WTC11 (cell line): Measurements from ENCODE around the gene OXNAD1. TPM values are rescaled to one million over a fixed set of nuclear protein-coding genes. Genes with fewer than 3 reads are reported as not detected.

Experiments
- ATAC-seq: fragments of 200-7000 bp; cut with Tn5 transposase; 2 replicates; pipeline ENCODE4 v1.10.0; 2021; ENCODE audit warnings: mild to moderate bottlenecking, moderate library complexity
- CTCF ChIA-PET: fragments of 300-600 bp; sonication (Branson Sonifier 250); formaldehyde crosslinking; loops from one replicate; lab custom pipeline; 2021; ENCODE audit warnings: antibody characterized with exemption; lab: Charles Lee
- POLR2A ChIA-PET: fragments of 350-600 bp; sonication (Branson Sonifier 250); formaldehyde crosslinking; loops from one replicate; lab custom pipeline; 2021; ENCODE audit warnings: antibody characterized with exemption; lab: Charles Lee
- DNase-seq: peaks from one replicate; pipeline ENCODE4 v3.0.0; 2021; ENCODE audit warnings: low spot score
- H3K27ac Mint-ChIP-seq: 2 replicates; pipeline ENCODE4 v1.8.0; 2021; ENCODE audit warnings: mixed read lengths
- H3K27me3 Mint-ChIP-seq: 2 replicates; pipeline ENCODE4 v1.8.0; 2021; ENCODE audit warnings: low read depth, mild to moderate bottlenecking, moderate library complexity, mixed read lengths
- H3K36me3 Mint-ChIP-seq: 2 replicates; pipeline ENCODE4 v1.8.0; 2021; ENCODE audit warnings: mixed read lengths
- H3K4me1 Mint-ChIP-seq: 2 replicates; pipeline ENCODE4 v1.8.0; 2022; ENCODE audit warnings: mixed read lengths
- H3K4me3 Mint-ChIP-seq: 2 replicates; pipeline ENCODE4 v1.8.0; 2021; ENCODE audit warnings: mild to moderate bottlenecking, moderate library complexity, mixed read lengths
- H3K9me3 Mint-ChIP-seq: 2 replicates; pipeline ENCODE4 v1.8.0; 2021; ENCODE audit warnings: mixed read lengths
- ATF2 ChIP-seq: sonication (generic); formaldehyde crosslinking; IDR thresholded peaks from 2 replicates; pipeline ENCODE4 v1.8.1; 2022; ENCODE audit warnings: low read depth, missing genetic modification reagents, borderline replicate concordance
- CBFB ChIP-seq: sonication (generic); formaldehyde crosslinking; IDR thresholded peaks from 2 replicates; pipeline ENCODE4 v1.8.1; 2022; ENCODE audit warnings: mild to moderate bottlenecking, low read depth, missing genetic modification reagents
- ELF4 ChIP-seq: sonication (generic); formaldehyde crosslinking; IDR thresholded peaks from 2 replicates; pipeline ENCODE4 v1.8.1; 2022; ENCODE audit warnings: low read depth, mild to moderate bottlenecking, moderate library complexity, missing genetic modification reagents
- GABPB1 ChIP-seq: sonication (generic); formaldehyde crosslinking; IDR thresholded peaks from 2 replicates; pipeline ENCODE4 v1.8.1; 2023; ENCODE audit warnings: mild to moderate bottlenecking, missing genetic modification reagents
- GTF2I ChIP-seq: fragments of 250-450 bp; sonication (Bioruptor Pico); conservative IDR thresholded peaks from 2 replicates; pipeline ENCODE4 v1.4.0; 2021; ENCODE audit warnings: mild to moderate bottlenecking
- IRF2 ChIP-seq: sonication (generic); formaldehyde crosslinking; IDR thresholded peaks from 2 replicates; pipeline ENCODE4 v1.8.0; 2022; ENCODE audit warnings: low read depth, missing genetic modification reagents, borderline replicate concordance
- JUN ChIP-seq: sonication (generic); formaldehyde crosslinking; IDR thresholded peaks from 2 replicates; pipeline ENCODE4 v1.8.0; 2023; ENCODE audit warnings: mild to moderate bottlenecking, missing genetic modification reagents
- NR3C1 ChIP-seq: sonication (generic); formaldehyde crosslinking; conservative IDR thresholded peaks from 2 replicates; pipeline ENCODE4 v1.8.1; 2023; ENCODE audit warnings: low read depth, mild to moderate bottlenecking, missing genetic modification reagents
- STAT6 ChIP-seq: sonication (generic); formaldehyde crosslinking; conservative IDR thresholded peaks from 2 replicates; pipeline ENCODE4 v1.8.1; 2023; ENCODE audit warnings: mild to moderate bottlenecking, low read depth, missing genetic modification reagents, moderate library complexity
- ZBTB43 ChIP-seq: sonication (generic); formaldehyde crosslinking; IDR thresholded peaks from 2 replicates; pipeline ENCODE4 v1.8.1; 2023; ENCODE audit warnings: mild to moderate bottlenecking, missing genetic modification reagents
- ZNF121 ChIP-seq: sonication (generic); formaldehyde crosslinking; IDR thresholded peaks from 2 replicates; pipeline ENCODE4 v1.8.0; 2023; ENCODE audit warnings: missing genetic modification reagents
- ZNF219 ChIP-seq: sonication (generic); formaldehyde crosslinking; IDR thresholded peaks from 2 replicates; pipeline ENCODE4 v1.8.0; 2023; ENCODE audit warnings: missing genetic modification reagents, mild to moderate bottlenecking, borderline replicate concordance
- ZNF317 ChIP-seq: sonication (generic); formaldehyde crosslinking; IDR thresholded peaks from 2 replicates; pipeline ENCODE4 v1.8.1; 2023; ENCODE audit warnings: low read depth, mild to moderate bottlenecking, moderate library complexity, missing genetic modification reagents, borderline replicate concordance
- ZNF416 ChIP-seq: fragments of 250-450 bp; sonication (Bioruptor Pico); IDR thresholded peaks from 2 replicates; pipeline ENCODE4 v1.9.0; 2021; ENCODE audit warnings: mild to moderate bottlenecking, inconsistent platforms
- ZNF423 ChIP-seq: fragments of 250-450 bp; sonication (Bioruptor Pico); IDR thresholded peaks from 2 replicates; pipeline ENCODE4 v2.1.2; 2022; ENCODE audit warnings: mild to moderate bottlenecking, moderate library complexity
- ZSCAN18 ChIP-seq: fragments of 250-450 bp; sonication (Bioruptor Pico); IDR thresholded peaks from 2 replicates; pipeline ENCODE4 v2.1.2; 2022; ENCODE audit warnings: mild to moderate bottlenecking, moderate library complexity
- total RNA-seq: library from RNA; stranded (reverse); gene quantifications from 3 replicates; pipeline ENCODE4 v1.2.3, GENCODE V29; 2021
- TF ChIP-seq, protein P1 (sequence below): sonication (generic); formaldehyde crosslinking; IDR thresholded peaks from 2 replicates; pipeline ENCODE4 v1.8.1; 2023; ENCODE audit warnings: mild to moderate bottlenecking, missing genetic modification reagents, borderline replicate concordance
- TF ChIP-seq, protein P2 (sequence below): fragments of 250-450 bp; sonication (Bioruptor Pico); IDR thresholded peaks from 2 replicates; pipeline ENCODE4 v1.8.0; 2021; ENCODE audit warnings: mild to moderate bottlenecking

OXNAD1 gene
- total RNA-seq, 1 experiment from 2014 or later = 21.7 TPM

DNA sequence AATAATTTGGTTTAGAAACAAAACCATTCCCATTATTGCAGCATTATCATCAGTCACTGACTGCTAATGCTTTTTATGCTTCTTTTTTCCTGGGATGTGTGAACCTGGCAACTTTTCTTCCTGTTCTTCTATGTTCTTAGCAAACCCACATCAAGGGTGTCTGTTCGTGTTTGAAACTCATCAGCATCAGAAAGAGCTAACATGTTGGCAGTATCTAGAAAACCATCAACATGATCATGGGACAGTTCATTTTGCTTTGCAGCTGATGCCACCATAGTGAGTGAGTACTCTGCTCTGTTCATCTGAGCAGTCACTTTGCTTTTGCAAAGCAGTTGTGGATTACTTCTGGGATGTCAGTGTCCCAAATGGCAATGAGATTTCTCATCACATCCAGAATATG, 6.1 kb upstream of the OXNAD1 start (continued):
- no peak for TF ChIP-seq ATF2
- no peak for TF ChIP-seq GABPB1 (CRISPR knock-in tag)
- TF ChIP-seq ZNF317 (CRISPR knock-in tag) = no peak
- TF ChIP-seq ELF4 (CRISPR knock-in tag) = no peak
- TF ChIP-seq ZNF121 (CRISPR knock-in tag) = no peak
- TF ChIP-seq CBFB (CRISPR knock-in tag) = no peak
- no peak for TF ChIP-seq ZSCAN18 (CRISPR knock-in tag)
- TF ChIP-seq ZNF219 = no peak

GRCh38 chr3:16260046-16260445, 5.0 kb upstream of the OXNAD1 start:
- H3K36me3 Mint-ChIP-seq = peaks cover 6% of the 10 kb centered on the region
- no peaks in the 10 kb centered on the region for H3K9me3 Mint-ChIP-seq
- peaks cover 23% of the 10 kb centered on the region for H3K4me1 Mint-ChIP-seq
- no peak for DNase-seq
- H3K4me3 Mint-ChIP-seq = no peak overlapping the region
- no peaks in the 10 kb centered on the region; the same call in 1 of the 2 replicates for H3K27me3 Mint-ChIP-seq
- CTCF ChIA-PET = no interaction called here
- POLR2A ChIA-PET = no interaction called here
- TF ChIP-seq CBFB (CRISPR knock-in tag) (no peak), JUN (CRISPR knock-in tag) (no peak)
- TF ChIP-seq, all 79 proteins: peak for 0
- no peak overlapping the region for H3K27ac Mint-ChIP-seq
- ATAC-seq = no peak

DNA sequence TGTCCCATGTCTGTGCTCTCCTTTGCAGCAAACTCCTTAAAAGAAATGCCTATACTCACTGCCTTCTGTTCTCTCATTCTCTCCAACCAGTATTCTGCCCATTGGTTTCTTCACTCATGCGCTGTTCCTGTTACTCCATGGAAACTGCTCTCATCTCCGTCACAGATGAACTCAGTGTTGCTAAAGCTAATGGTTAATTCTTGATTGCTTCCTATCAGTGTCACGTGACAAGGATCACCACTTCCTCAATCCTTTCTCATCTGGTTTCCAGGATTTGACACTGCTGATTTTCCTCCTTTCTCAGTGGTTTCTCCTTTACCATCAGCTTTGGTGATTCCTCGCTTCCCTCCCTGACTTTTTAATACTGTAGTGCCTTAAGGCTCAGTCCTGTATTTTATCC, 2.8 kb upstream of the OXNAD1 start:
- no peaks in the 10 kb centered on the region; the same call in 1 of the 2 replicates for H3K27me3 Mint-ChIP-seq
- H3K4me3 Mint-ChIP-seq = no peak overlapping the region
- H3K36me3 Mint-ChIP-seq = peaks cover 6% of the 10 kb centered on the region
- CTCF ChIA-PET = no interaction called here
- no peak overlapping the region for H3K27ac Mint-ChIP-seq
- no peak for DNase-seq
- POLR2A ChIA-PET = no interaction called here
- ATAC-seq = no peak
- peaks cover 19% of the 10 kb centered on the region for H3K4me1 Mint-ChIP-seq
- TF ChIP-seq ZNF423 = no peak
- no peaks in the 10 kb centered on the region for H3K9me3 Mint-ChIP-seq

GRCh38 chr3:16264174-16264707, 771 bp upstream of the OXNAD1 start:
- H3K36me3 Mint-ChIP-seq = peaks cover 6% of the 10 kb centered on the region
- ChIA-PET CTCF (interaction anchor here (0.8 to 2.6 kb wide), 7 partner anchors 17 to 737 kb away, joined by 3 to 9 read pairs (median 3); no protein-coding TSS in a partner anchor), POLR2A (interaction anchor here (0.6 to 1.2 kb wide), 4 partner anchors 13 to 286 kb away, joined by 3 to 4 read pairs (median 3); no protein-coding TSS in a partner anchor)
- ATAC-seq = no peak; the same call in 1 of the 2 replicates
- no peaks in the 10 kb centered on the region; the same call in 1 of the 2 replicates for H3K27me3 Mint-ChIP-seq
- H3K9me3 Mint-ChIP-seq = no peaks in the 10 kb centered on the region
- H3K27ac Mint-ChIP-seq = peak overlapping the region; percentile 98
- H3K4me1 Mint-ChIP-seq = peaks cover 19% of the 10 kb centered on the region
- peak overlapping the region; percentile 99 for H3K4me3 Mint-ChIP-seq
- DNase-seq = no peak
- TF ChIP-seq, protein P1, sequence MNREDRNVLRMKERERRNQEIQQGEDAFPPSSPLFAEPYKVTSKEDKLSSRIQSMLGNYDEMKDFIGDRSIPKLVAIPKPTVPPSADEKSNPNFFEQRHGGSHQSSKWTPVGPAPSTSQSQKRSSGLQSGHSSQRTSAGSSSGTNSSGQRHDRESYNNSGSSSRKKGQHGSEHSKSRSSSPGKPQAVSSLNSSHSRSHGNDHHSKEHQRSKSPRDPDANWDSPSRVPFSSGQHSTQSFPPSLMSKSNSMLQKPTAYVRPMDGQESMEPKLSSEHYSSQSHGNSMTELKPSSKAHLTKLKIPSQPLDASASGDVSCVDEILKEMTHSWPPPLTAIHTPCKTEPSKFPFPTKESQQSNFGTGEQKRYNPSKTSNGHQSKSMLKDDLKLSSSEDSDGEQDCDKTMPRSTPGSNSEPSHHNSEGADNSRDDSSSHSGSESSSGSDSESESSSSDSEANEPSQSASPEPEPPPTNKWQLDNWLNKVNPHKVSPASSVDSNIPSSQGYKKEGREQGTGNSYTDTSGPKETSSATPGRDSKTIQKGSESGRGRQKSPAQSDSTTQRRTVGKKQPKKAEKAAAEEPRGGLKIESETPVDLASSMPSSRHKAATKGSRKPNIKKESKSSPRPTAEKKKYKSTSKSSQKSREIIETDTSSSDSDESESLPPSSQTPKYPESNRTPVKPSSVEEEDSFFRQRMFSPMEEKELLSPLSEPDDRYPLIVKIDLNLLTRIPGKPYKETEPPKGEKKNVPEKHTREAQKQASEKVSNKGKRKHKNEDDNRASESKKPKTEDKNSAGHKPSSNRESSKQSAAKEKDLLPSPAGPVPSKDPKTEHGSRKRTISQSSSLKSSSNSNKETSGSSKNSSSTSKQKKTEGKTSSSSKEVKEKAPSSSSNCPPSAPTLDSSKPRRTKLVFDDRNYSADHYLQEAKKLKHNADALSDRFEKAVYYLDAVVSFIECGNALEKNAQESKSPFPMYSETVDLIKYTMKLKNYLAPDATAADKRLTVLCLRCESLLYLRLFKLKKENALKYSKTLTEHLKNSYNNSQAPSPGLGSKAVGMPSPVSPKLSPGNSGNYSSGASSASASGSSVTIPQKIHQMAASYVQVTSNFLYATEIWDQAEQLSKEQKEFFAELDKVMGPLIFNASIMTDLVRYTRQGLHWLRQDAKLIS (CRISPR knock-in tag) = no peak
- TF ChIP-seq, protein P2, sequence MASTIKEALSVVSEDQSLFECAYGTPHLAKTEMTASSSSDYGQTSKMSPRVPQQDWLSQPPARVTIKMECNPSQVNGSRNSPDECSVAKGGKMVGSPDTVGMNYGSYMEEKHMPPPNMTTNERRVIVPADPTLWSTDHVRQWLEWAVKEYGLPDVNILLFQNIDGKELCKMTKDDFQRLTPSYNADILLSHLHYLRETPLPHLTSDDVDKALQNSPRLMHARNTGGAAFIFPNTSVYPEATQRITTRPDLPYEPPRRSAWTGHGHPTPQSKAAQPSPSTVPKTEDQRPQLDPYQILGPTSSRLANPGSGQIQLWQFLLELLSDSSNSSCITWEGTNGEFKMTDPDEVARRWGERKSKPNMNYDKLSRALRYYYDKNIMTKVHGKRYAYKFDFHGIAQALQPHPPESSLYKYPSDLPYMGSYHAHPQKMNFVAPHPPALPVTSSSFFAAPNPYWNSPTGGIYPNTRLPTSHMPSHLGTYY (CRISPR knock-in tag) = no peak
- TF ChIP-seq NR3C1 (CRISPR knock-in tag) = no peak
- TF ChIP-seq ZNF416 (CRISPR knock-in tag) = no peak
- no peak for TF ChIP-seq GTF2I (CRISPR knock-in tag)
- TF ChIP-seq IRF2 = no peak
- no peak for TF ChIP-seq STAT6 (CRISPR knock-in tag)
- no peak for TF ChIP-seq CBFB (CRISPR knock-in tag)
- no peak for TF ChIP-seq ZBTB43
- TF ChIP-seq ELF4 (CRISPR knock-in tag) = no peak
